ENCODE data around the gene PRCP. TPM values are rescaled to one million over a fixed set of nuclear protein-coding genes. Genes with fewer than 3 reads are reported as not detected.

The PRCP gene
- total RNA-seq, 1 experiment from 2014 or later, result 25.1 TPM

GRCh38 chr11:82826526-82826925 lies 73.7 kb downstream of the PRCP start:
- Histone ChIP-seq H3K27ac (ENCODE audit: low read depth, low read length, poor library complexity, severe bottlenecking) (no peak overlapping the region), H3K4me1 (ENCODE audit: insufficient read depth, low read length, poor library complexity, severe bottlenecking) (no peaks in the 10 kb centered on the region), H3K27me3 (replicated peaks; ENCODE audit: insufficient read depth, low read depth, low read length, poor library complexity) (no peaks in the 10 kb centered on the region), H3K36me3 (ENCODE audit: insufficient read depth, low read length, poor library complexity, severe bottlenecking) (no peaks in the 10 kb centered on the region), H3K4me3 (ENCODE audit: low read depth, low read length, poor library complexity, severe bottlenecking) (no peak overlapping the region), H3K9me3 (ENCODE audit: low read depth, low read length, poor library complexity, severe bottlenecking) (no peaks in the 10 kb centered on the region)
- intact Hi-C loops (cut with micrococcal nuclease; ENCODE audit: unreplicated experiment), result no loop called here
- TF ChIP-seq EZH2 (IDR thresholded peaks at IDR 0.05; ENCODE audit: borderline replicate concordance, low read depth, low read length, poor library complexity, severe bottlenecking) (no peak), CTCF (conservative IDR thresholded peaks at IDR 0.05; ENCODE audit: low read depth, low read length) (no peak)
- DNase-seq (ENCODE audit: low spot score), result no peak
- ChIA-PET POLR2A (ENCODE audit: low non-redundant PET) (no interaction called here), CTCF (no interaction called here)
- BruUV-seq (replicated peaks), result no TSS peak

- TF ChIP-seq EZH2 (IDR thresholded peaks at IDR 0.05; ENCODE audit: borderline replicate concordance, low read depth, low read length, poor library complexity, severe bottlenecking) (no peak), CTCF (conservative IDR thresholded peaks at IDR 0.05; ENCODE audit: low read depth, low read length) (no peak)
- Histone ChIP-seq H3K27me3 (replicated peaks; ENCODE audit: insufficient read depth, low read depth, low read length, poor library complexity) (no peaks in the 10 kb centered on the region), H3K36me3 (ENCODE audit: insufficient read depth, low read length, poor library complexity, severe bottlenecking) (no peaks in the 10 kb centered on the region), H3K4me1 (ENCODE audit: insufficient read depth, low read length, poor library complexity, severe bottlenecking) (no peaks in the 10 kb centered on the region), H3K27ac (ENCODE audit: low read depth, low read length, poor library complexity, severe bottlenecking) (no peak overlapping the region), H3K9me3 (ENCODE audit: low read depth, low read length, poor library complexity, severe bottlenecking) (no peaks in the 10 kb centered on the region), H3K4me3 (ENCODE audit: low read depth, low read length, poor library complexity, severe bottlenecking) (no peak overlapping the region)
- POLR2A ChIA-PET (ENCODE audit: low non-redundant PET), result no interaction called here
- peak; percentile 17 for DNase-seq (ENCODE audit: low spot score)
- intact Hi-C loops (cut with micrococcal nuclease; ENCODE audit: unreplicated experiment), result no loop called here
- BruUV-seq (replicated peaks), result no TSS peak
- CTCF ChIA-PET, result interaction anchor here (1.1 kb wide), 1 partner anchor 48 kb away, joined by 3 read pairs; no protein-coding TSS in a partner anchor
Measured at GRCh38 chr11:82823647-82824619, 76.3 kb downstream of the PRCP start.

GRCh38 chr11:82818409-82819043 lies 81.7 kb downstream of the PRCP start:
- CTCF ChIA-PET, result no interaction called here

More at GRCh38 chr11:82818409-82819043, 81.7 kb downstream of the PRCP start:
- Histone ChIP-seq H3K9me3 (ENCODE audit: low read depth, low read length, poor library complexity, severe bottlenecking) (no peaks in the 10 kb centered on the region), H3K4me3 (ENCODE audit: low read depth, low read length, poor library complexity, severe bottlenecking) (no peak overlapping the region), H3K36me3 (ENCODE audit: insufficient read depth, low read length, poor library complexity, severe bottlenecking) (no peaks in the 10 kb centered on the region), H3K27me3 (replicated peaks; ENCODE audit: insufficient read depth, low read depth, low read length, poor library complexity) (no peaks in the 10 kb centered on the region), H3K4me1 (ENCODE audit: insufficient read depth, low read length, poor library complexity, severe bottlenecking) (peaks cover 27% of the 10 kb centered on the region), H3K27ac (ENCODE audit: low read depth, low read length, poor library complexity, severe bottlenecking) (no peak overlapping the region)
- BruUV-seq (replicated peaks), result no TSS peak
- TF ChIP-seq CTCF (conservative IDR thresholded peaks at IDR 0.05; ENCODE audit: low read depth, low read length) (peak; percentile 28; the same call in 1 of the 2 replicates), EZH2 (IDR thresholded peaks at IDR 0.05; ENCODE audit: borderline replicate concordance, low read depth, low read length, poor library complexity, severe bottlenecking) (no peak)
- DNase-seq (ENCODE audit: low spot score), result no peak
- intact Hi-C loops (cut with micrococcal nuclease; ENCODE audit: unreplicated experiment), result no loop called here
- POLR2A ChIA-PET (ENCODE audit: low non-redundant PET), result no interaction called here
